Measurements from ENCODE around the gene MSI2.

GRCh38 chr17:57394375-57394774 is 138.1 kb downstream of the MSI2 start:
- TF ChIP-seq CTCF (IDR thresholded peaks at IDR 0.05) (no peak), POLR2A (IDR thresholded peaks at IDR 0.05) (no peak)
